A549 (cell line): ENCODE measurements around the gene CRISPLD2. TPM values are rescaled to one million over a fixed set of nuclear protein-coding genes. Genes with fewer than 3 reads are reported as not detected.

ENCODE experiments used
- ATAC-seq, 2 experiments: fragments of 200-7000 bp in 1 of 2; fragments of >200 bp in 1 of 2; cut with Nextera tagmentation in 1 of 2; cut with Tn5 transposase in 1 of 2; 3 replicates each; pipeline versions ENCODE4 v1.8.0 to v1.9.1; 2018 to 2020; ENCODE audit warnings: mild to moderate bottlenecking in 1 of 2, moderate library complexity in 1 of 2
- CTCF ChIA-PET: fragments of 300-600 bp; sonication (Branson Sonifier 250); formaldehyde crosslinking; extraction: SDS; loops from one replicate; lab custom pipeline; 2021; ENCODE audit warnings: antibody characterized with exemption, inconsistent platforms; lab: Yijun Ruan, JAX
- POLR2A ChIA-PET: fragments of 350-600 bp; formaldehyde crosslinking; extraction: SDS; loops from one replicate; lab custom pipeline; 2021; ENCODE audit warnings: antibody characterized with exemption, inconsistent platforms; lab: Yijun Ruan, JAX
- DNase-seq, 2 experiments: peaks; one replicate each; pipeline versions ENCODE4 v3.0.0 to v3.0.0-alpha.2; 2011 to 2016; ENCODE audit warnings: low read depth in 1 of 2, low spot score in 1 of 2
- FAIRE-seq: peaks from 2 replicates; lab custom pipeline; 2011; peaks lifted over from hg19 to GRCh38; lab: Jason Lieb, UNC
- H3K27ac ChIP-seq, 2 experiments: fragments of >200 bp; sonication (Bioruptor Twin); formaldehyde crosslinking; 3 replicates each; pipeline ENCODE4 v1.5.1; 2016 to 2017
- H3K4me1 ChIP-seq: fragments of >200 bp; sonication (Bioruptor Twin); formaldehyde crosslinking; 3 replicates; pipeline ENCODE4 v1.6.1; 2016
- H3K4me2 ChIP-seq: fragments of >200 bp; sonication (Bioruptor Twin); formaldehyde crosslinking; 3 replicates; pipeline ENCODE4 v1.6.1; 2016
- H3K4me3 ChIP-seq: fragments of >200 bp; sonication (Bioruptor Twin); formaldehyde crosslinking; 3 replicates; pipeline ENCODE4 v1.5.1; 2016
- H3K9me3 ChIP-seq: fragments of >200 bp; sonication (Bioruptor Twin); formaldehyde crosslinking; 3 replicates; pipeline ENCODE4 v1.6.1; 2016
- CHD2 ChIP-seq: fragments of 150-350 bp; IDR thresholded peaks from 2 replicates; pipeline ENCODE4 v1.6.1; 2014; ENCODE audit warnings: low read length; ENCODE audit not compliant: partially characterized antibody
- CTCF ChIP-seq: fragments of >200 bp; sonication (Bioruptor Twin); formaldehyde crosslinking; IDR thresholded peaks from 3 replicates; pipeline ENCODE4 v1.5.1; 2016
- EHF ChIP-seq: fragments of 250-450 bp; sonication (Bioruptor Pico); IDR thresholded peaks from 2 replicates; pipeline ENCODE4 v1.5.0; 2020; ENCODE audit warnings: mild to moderate bottlenecking
- HMGXB4 ChIP-seq: fragments of 250-450 bp; sonication (Bioruptor Pico); IDR thresholded peaks from 2 replicates; pipeline ENCODE4 v1.5.0; 2021; ENCODE audit warnings: mild to moderate bottlenecking, moderate library complexity, borderline replicate concordance
- HOXB13 ChIP-seq: fragments of 250-450 bp; sonication (Bioruptor Pico); IDR thresholded peaks from 2 replicates; pipeline ENCODE4 v1.5.0; 2020; ENCODE audit warnings: low read depth, mild to moderate bottlenecking, moderate library complexity
- HOXB5 ChIP-seq: fragments of 250-450 bp; sonication (Bioruptor Pico); IDR thresholded peaks from 2 replicates; pipeline ENCODE4 v1.5.0; 2020; ENCODE audit warnings: mild to moderate bottlenecking, moderate library complexity
- MAZ ChIP-seq: fragments of 150-350 bp; IDR thresholded peaks from 2 replicates; pipeline ENCODE4 v1.6.1; 2014; ENCODE audit warnings: antibody characterized with exemption, low read depth, low read length, borderline replicate concordance
- NPAS2 ChIP-seq: fragments of 250-450 bp; sonication (Bioruptor Pico); IDR thresholded peaks from 2 replicates; pipeline ENCODE4 v1.8.0; 2022; ENCODE audit warnings: mild to moderate bottlenecking, moderate library complexity, borderline replicate concordance
- PHF8 ChIP-seq: fragments of 200-600 bp; sonication (generic); IDR thresholded peaks from 2 replicates; pipeline ENCODE4 v1.6.1; 2016; ENCODE audit warnings: low read depth, mild to moderate bottlenecking, antibody characterized with exemption, moderate library complexity, borderline replicate concordance
- POLR2A ChIP-seq: IDR thresholded peaks from 2 replicates; pipeline ENCODE4 v1.6.1; 2012; ENCODE audit warnings: mild to moderate bottlenecking, low read length
- ZFP36 ChIP-seq: fragments of 450-650 bp; IDR thresholded peaks from 2 replicates; pipeline ENCODE4 v1.6.1; 2014; ENCODE audit warnings: borderline replicate concordance; ENCODE audit not compliant: partially characterized antibody
- WGBS: methylation state at CpG from one replicate; pipeline ENCODE4 v1.1.6; 2017; ENCODE audit errors: missing lambda C conversion rate; 5-methylcytosine and 5-hydroxymethylcytosine counted together
- polyA plus RNA-seq, 4 experiments: library from polyadenylated mRNA; depleted of rRNA in 3 of 4; stranded (reverse); fragments of >200 nt; fragmentation: RNase III in 1 of 4; extraction: RNeasy Plus Mini Kit Qiagen cat#74134 plus additional on column Dnase treatment in 1 of 4; gene quantifications; 2 replicates in 3 of 4; 3 replicates in 1 of 4; pipeline ENCODE4 v1.2.3, GENCODE V29; 2011 to 2017
- TF ChIP-seq, protein P1 (sequence below): fragments of 450-650 bp; IDR thresholded peaks from 2 replicates; pipeline ENCODE4 v1.6.1; 2014; ENCODE audit warnings: antibody characterized with exemption

The CRISPLD2 gene
- polyA plus RNA-seq, 2 of the 4 experiments (the other 2 are of a cell fraction): 0.85 to 1.6 TPM

DNA sequence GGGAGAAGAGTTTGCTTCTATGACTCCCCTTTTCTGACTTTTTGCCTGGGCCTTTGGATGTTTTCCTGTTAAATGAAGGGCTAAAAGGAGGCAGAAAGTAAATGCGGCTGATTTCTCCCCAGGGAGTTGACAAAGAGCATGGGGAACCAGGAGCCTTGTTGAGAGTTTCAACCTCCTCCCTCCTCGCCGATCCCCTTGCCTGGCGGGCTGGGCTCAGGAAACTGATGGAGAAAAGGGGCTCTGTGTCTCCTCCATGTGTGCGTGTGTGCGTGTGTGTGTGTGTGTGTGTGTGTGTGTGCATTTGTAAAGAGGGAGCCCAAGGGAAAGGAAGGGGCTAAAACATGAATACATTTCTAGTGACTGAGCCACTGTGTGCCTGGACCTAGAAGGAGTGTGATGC lies 97.1 kb downstream of the CRISPLD2 start:
- FAIRE-seq (no peak), ATAC-seq (no peak), DNase-seq (no peak)
- CTCF ChIA-PET: interaction anchor here (2.8 kb wide), 1 partner anchor 8 kb away, joined by 19 read pairs; no protein-coding TSS in a partner anchor
- no peak overlapping the region for H3K4me3 ChIP-seq
- H3K9me3 ChIP-seq: no peaks in the 10 kb centered on the region
- no peaks in the 10 kb centered on the region for H3K4me1 ChIP-seq
- 53% methylated on average over 6 of the region's 6 CpGs for WGBS
- POLR2A ChIA-PET: no interaction called here
- TF ChIP-seq POLR2A (no peak), CHD2 (no peak), CTCF (no peak), HMGXB4 (CRISPR knock-in tag) (no peak), HOXB13 (CRISPR knock-in tag) (no peak), HOXB5 (CRISPR knock-in tag) (no peak), EHF (no peak), MAZ (no peak)
- TF ChIP-seq, protein P1, sequence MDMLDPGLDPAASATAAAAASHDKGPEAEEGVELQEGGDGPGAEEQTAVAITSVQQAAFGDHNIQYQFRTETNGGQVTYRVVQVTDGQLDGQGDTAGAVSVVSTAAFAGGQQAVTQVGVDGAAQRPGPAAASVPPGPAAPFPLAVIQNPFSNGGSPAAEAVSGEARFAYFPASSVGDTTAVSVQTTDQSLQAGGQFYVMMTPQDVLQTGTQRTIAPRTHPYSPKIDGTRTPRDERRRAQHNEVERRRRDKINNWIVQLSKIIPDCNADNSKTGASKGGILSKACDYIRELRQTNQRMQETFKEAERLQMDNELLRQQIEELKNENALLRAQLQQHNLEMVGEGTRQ: no peak
- H3K4me2 ChIP-seq: no peak overlapping the region
- H3K27ac ChIP-seq: no peak overlapping the region

GRCh38 chr16:84917492-84917891 lies 97.7 kb downstream of the CRISPLD2 start:
- no peak overlapping the region for H3K27ac ChIP-seq
- POLR2A ChIA-PET: no interaction called here
- ATAC-seq (no peak), FAIRE-seq (no peak)
- no peak for TF ChIP-seq NPAS2 (CRISPR knock-in tag)
- TF ChIP-seq, all 56 proteins: peak for 0
- CTCF ChIA-PET: interaction anchor here (0.5 to 3.4 kb wide), 3 partner anchors 8 to 35 kb away, joined by 3 to 19 read pairs (median 14); no protein-coding TSS in a partner anchor
- WGBS: 62% methylated on average over 11 of the region's 11 CpGs
- no peaks in the 10 kb centered on the region for H3K4me1 ChIP-seq
- no peak overlapping the region for H3K4me2 ChIP-seq
- H3K4me3 ChIP-seq: no peak overlapping the region
- H3K9me3 ChIP-seq: no peaks in the 10 kb centered on the region
- DNase-seq: no peak

GRCh38 chr16:84918006-84918909 lies 98.5 kb downstream of the CRISPLD2 start:
- Histone ChIP-seq H3K4me1 (no peaks in the 10 kb centered on the region), H3K27ac (no peak overlapping the region), H3K4me3 (no peak overlapping the region), H3K4me2 (no peak overlapping the region), H3K9me3 (no peaks in the 10 kb centered on the region)
- TF ChIP-seq PHF8: no peak
- TF ChIP-seq ZFP36: peak; percentile 40
- no peak for TF ChIP-seq HMGXB4 (CRISPR knock-in tag)
- no peak for ATAC-seq
- 71% methylated on average over 20 of the region's 20 CpGs for WGBS
- ChIA-PET CTCF (interaction anchor here (1.1 to 3.4 kb wide), 4 partner anchors 11 to 53 kb away, joined by 3 to 14 read pairs (median 8); no protein-coding TSS in a partner anchor), POLR2A (no interaction called here)
- FAIRE-seq: no peak
- no peak for DNase-seq
